GM21447 (cell line): ENCODE results near the gene FXR2.
"Not testable (repeated sequence)": the region's sequence is repeated elsewhere in the genome, so short reads cannot be mapped to it uniquely, and the experiment has no call there.

Experiments used
- ATAC-seq: cut with Tn5 transposase; IDR thresholded peaks from one replicate; pipeline ENCODE4 v1.9.1; 2021; ENCODE audit not compliant: unreplicated experiment

Gene FXR2

GRCh38 chr17:7614425-7615264, at the start of gene FXR2:
TSS of gene FXR2 (minus strand) at chr17:7614897. CDS start at chr17:7614532, 365 bp downstream.
- peak; percentile 81 for ATAC-seq

DNA sequence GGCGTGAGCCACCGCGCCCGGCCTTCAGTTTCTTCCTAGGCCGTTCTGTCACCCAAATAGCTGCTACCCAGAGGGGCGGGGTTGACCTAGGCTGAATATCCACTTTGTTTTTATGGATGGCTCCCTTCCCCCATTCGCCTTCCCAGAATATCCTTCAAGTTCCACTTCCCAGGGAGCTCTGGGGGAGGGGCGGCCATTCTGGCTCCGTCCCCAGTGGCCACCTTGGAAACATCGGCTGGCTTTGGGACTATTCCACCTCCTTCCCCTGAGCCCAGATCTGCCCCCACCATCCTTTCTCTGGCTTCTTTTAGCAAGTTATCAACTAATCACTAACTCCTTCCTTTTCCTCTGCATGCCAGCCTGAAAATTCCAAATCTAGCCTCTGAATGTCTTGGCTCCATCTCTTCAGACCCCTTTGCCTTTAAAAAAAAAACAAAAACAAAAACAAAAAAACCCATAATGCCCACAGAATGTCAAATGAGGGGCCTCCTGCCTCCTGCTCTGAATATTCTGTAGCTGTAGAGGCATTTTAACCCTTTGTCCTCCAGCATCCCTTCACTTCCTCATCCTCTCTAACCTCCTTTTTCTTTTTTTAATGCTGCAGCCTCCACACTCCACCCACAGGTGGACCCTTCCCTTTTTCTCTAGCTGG, 42.4 kb upstream of the FXR2 start:
- ATAC-seq, result no peak

- no peak for ATAC-seq
Measured at GRCh38 chr17:7655541-7655840, 40.8 kb upstream of the FXR2 start.

- no peak for ATAC-seq
Measured at GRCh38 chr17:7654832-7655540, 40.3 kb upstream of the FXR2 start.

DNA sequence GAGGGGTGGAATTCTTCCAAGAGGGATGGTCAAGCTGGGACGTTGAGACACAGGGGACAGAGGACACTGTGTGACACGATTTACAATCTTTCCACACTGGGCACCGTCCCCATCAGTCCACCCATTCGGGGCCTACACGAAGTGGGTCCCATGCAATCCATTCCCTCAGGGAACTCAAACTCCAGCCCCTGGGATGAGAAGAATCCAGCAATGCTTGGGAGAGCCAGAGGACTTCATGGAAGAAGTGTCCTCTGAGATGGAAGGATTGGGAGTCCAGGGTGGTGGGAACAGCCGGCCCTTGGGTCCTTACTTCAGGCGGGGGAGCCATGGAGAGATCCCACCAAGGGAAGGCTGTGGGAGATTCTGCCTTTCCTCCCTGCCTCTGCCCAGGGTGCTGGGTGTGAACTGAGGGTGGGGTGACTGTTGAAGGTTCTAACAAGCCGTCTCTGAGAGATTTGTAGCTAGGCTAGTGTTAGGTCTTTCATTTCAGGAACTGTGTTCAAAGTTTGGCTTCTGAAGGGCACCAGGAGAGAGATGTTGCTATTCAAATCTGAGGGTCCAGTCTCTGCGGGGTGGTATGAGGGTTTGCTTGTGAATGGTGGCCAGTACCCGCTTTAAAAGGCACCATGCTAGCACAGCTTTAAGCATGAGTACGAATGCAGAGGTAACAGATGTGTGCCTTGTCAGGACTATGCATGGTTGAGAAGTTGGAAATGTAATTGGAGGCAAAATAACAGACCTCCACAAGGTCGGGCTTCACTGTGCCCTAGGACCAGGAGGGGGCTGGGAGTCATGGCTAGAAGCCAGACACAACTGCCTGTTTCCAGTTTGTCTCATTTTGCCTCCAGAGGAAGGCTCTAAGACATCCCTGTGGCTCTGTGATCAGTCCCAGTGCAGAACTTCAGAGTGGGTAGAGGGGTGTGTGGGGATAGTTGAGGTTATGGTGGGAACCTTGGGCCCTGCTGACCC, 38.0 kb upstream of the FXR2 start:
- ATAC-seq, result no peak

GRCh38 chr17:7651665-7652387, 37.1 kb upstream of the FXR2 start:
- no peak for ATAC-seq

DNA sequence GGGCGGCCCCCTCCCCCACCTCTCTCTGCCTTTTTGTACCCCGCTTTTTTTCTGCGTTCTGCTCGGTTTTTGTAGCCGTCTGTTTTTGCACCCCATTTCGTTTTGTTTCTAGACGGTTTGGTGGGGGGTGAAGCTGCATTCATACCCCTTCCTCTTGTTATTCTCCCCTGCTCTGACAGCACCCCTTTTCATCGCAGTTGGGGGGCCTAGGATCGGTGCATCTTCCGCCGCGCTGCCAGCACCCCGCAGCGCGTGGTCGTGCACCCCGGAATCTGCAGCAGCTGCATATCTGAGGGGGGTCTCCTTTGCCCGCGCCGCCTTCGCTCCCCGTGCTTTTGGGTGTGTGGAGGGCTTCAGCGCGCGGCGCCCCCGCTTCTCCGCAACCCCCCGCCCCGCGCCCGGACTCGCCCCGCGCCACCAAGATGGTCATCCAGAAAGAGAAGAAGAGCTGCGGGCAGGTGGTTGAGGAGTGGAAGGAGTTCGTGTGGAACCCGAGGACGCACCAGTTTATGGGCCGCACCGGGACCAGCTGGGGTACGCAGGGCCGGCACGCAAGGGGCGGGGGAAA, 36.5 kb upstream of the FXR2 start:
- no peak for ATAC-seq

GRCh38 chr17:7650509-7651096, 35.9 kb upstream of the FXR2 start, which contains the start of gene ATP1B2:
TSS of gene ATP1B2 (plus strand) at chr17:7650926. CDS start at chr17:7651519, 593 bp downstream.
- ATAC-seq, result no peak

DNA sequence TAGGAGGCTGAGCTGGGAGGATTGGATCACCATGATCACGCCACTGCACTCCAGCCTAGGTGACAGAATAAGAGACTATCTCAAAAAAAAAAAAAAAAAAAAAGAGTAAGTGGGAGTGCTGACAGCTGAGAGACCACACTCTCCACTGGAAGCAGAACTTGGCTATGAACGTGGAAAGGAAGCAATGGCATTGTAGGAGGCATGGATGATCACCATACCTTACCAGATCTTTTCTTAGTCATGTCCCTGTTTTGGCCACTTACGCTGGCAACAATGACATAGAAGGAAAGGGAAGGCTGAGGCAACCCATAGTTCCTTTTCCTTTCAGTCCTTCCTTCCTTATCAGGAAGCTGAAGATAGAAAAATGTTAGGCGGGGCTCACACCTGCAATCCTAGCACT, 32.3 kb upstream of the FXR2 start:
- no peak for ATAC-seq

- no peak for ATAC-seq
Measured at GRCh38 chr17:7646457-7646856, 31.8 kb upstream of the FXR2 start.

DNA sequence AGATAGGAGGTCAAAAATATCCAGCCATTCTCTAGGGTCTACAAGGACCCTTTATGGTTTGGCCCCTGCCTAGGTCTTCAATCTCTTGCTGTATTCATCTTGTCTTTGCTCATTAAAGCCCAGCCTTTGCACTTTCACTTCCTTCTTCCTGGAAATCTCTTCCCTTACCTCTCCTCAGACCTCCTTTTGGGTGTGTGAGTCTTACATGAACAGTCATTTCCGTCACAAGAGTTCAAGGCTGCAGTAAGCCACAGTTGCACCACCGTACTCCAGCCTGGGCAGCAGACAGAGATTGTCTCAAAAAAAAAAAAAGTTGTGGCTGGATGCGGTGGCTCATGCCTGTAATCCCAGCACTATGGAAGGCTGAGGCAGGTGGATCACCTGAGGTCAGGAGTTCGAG, 30.1 kb upstream of the FXR2 start:
- no peak for ATAC-seq

GRCh38 chr17:7641635-7642034, 26.9 kb upstream of the FXR2 start:
- ATAC-seq, result not testable (repeated sequence)

GRCh38 chr17:7640783-7641182, 26.1 kb upstream of the FXR2 start:
- no peak for ATAC-seq

GRCh38 chr17:7636163-7636562, 21.5 kb upstream of the FXR2 start:
- ATAC-seq, result no peak

DNA sequence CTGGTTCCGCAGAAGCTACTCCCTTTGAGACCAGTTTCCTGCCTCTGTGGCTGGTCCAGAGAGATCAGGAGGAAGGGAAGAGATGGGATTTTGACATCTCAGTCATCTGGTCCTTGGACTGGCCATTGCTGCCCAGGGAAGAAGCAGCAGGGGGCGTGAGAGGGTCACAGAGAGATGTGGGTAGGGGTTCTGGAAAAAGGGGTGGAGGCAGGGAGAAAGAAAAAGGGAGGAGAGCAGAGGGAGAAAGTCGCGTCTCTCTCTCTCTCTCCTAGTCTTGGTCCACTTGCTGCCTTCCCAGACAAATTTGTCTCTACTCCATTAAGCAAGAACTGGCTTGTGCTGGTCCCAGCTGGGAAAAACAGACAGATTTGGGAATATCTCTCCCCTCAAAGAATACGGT, 19.7 kb upstream of the FXR2 start:
- no peak for ATAC-seq

DNA sequence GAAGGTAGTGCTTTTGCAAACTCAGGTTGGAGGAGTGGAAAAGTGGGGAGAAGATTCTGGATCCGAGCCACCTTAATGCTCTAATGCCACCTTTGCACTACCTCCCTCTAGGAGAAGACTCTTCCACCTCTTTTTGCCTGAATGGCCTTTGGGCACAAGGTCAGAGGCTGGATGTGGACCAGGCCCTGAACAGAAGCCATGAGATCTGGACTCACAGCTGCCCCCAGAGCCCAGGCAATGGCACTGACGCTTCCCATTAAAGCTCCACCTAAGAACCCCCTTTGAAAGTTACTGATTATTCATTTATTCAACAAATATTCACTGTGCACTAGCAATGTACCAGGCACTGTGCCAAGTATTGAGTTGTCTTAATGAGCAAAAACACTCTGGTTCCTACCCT, 18.4 kb upstream of the FXR2 start:
- no peak for ATAC-seq

GRCh38 chr17:7632492-7632894, 17.8 kb upstream of the FXR2 start:
- no peak for ATAC-seq

DNA sequence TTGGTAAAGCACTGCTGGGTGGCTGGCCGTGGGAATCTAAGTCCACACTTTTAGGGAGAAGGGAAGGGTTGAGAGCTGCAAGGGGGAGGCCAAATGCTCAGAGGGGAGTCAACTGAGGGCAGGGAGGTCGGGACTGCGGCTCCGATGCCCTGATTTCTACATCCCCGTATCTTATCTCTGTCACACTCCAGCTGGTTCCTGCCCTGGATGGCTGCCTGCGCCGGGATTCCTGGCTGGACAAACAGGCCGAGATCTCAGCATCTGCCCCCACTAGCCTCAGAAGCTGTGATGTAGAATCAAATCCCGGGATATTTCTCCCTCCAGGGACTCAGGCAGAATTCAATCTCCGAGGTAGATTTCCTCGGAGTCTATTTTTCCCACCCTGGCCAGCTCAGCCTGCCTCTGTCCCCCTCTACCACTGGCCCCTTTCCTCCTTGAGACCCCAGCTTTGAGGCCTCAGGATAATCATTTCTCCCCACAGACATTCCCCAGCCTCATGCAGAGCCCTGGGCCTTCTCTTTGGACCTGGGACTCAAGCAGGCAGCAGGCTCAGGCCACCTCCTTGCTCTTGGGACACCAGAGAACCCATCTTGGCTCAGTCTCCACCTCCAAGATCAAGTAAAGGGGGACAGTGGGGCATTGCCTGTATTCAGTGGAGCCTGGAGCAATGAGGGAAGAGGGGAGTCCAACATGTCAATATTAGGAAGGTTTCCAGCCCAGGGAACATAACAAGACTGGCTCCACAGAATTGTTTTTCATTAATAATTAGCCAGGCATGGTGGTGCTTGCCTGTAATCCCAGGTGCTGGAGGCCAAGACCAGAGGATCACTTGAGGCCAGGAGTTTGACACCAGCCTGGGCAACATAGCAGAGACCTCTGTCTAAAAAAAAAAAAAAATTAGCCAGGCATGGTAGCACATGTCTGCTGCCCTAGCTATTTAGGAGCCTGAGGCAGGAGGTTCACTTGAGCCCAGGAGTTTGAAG, 17.0 kb upstream of the FXR2 start:
- no peak for ATAC-seq
